GM21390 (cell line): ENCODE measurements around the gene STRADB.
"Not testable (repeated sequence)": the region's sequence is repeated elsewhere in the genome, so short reads cannot be mapped to it uniquely, and the experiment has no call there.

ENCODE experiments used
- ATAC-seq: cut with Tn5 transposase; IDR thresholded peaks from one replicate; pipeline ENCODE4 v1.9.1; 2021; ENCODE audit not compliant: unreplicated experiment

The STRADB gene

GRCh38 chr2:201451292-201452057 is at the start of gene STRADB, which contains the start of gene TRAK2:
TSS of gene STRADB (plus strand) at chr2:201451740. CDS start at chr2:201454841, 3,101 bp downstream.
TSS of gene TRAK2 (minus strand) at chr2:201451458. CDS start at chr2:201420507, 30,951 bp downstream.
- peak; percentile 94 for ATAC-seq

- ATAC-seq, result no peak
Observed at GRCh38 chr2:201401815-201402214, 49.7 kb upstream of the STRADB start.

GRCh38 chr2:201402651-201403562 is 48.6 kb upstream of the STRADB start:
- ATAC-seq, result no peak

- ATAC-seq, result no peak
Observed at GRCh38 chr2:201403880-201404279, 47.7 kb upstream of the STRADB start.

GRCh38 chr2:201404699-201405280 is 46.8 kb upstream of the STRADB start:
- ATAC-seq, result no peak

- no peak for ATAC-seq
Observed at GRCh38 chr2:201406077-201406662, 45.4 kb upstream of the STRADB start.

GRCh38 chr2:201407265-201407664 is 44.3 kb upstream of the STRADB start:
- ATAC-seq, result no peak

- ATAC-seq, result no peak
Observed at GRCh38 chr2:201408931-201409330, 42.6 kb upstream of the STRADB start.

GRCh38 chr2:201411421-201411820 is 40.1 kb upstream of the STRADB start:
- no peak for ATAC-seq

- ATAC-seq, result no peak
Observed at GRCh38 chr2:201413143-201413542, 38.4 kb upstream of the STRADB start.

- peak; percentile 12 for ATAC-seq
Observed at GRCh38 chr2:201413552-201413951, 38.0 kb upstream of the STRADB start.

- ATAC-seq, result peak; percentile 83
Observed at GRCh38 chr2:201414099-201415023, 37.2 kb upstream of the STRADB start.

GRCh38 chr2:201415149-201415548 is 36.4 kb upstream of the STRADB start:
- ATAC-seq, result no peak

- ATAC-seq, result no peak
Observed at GRCh38 chr2:201419057-201419635, 32.4 kb upstream of the STRADB start.

- no peak for ATAC-seq
Observed at GRCh38 chr2:201419986-201420385, 31.6 kb upstream of the STRADB start.

GRCh38 chr2:201420442-201421113 is 31.0 kb upstream of the STRADB start:
- no peak for ATAC-seq

- ATAC-seq, result no peak
Observed at GRCh38 chr2:201425952-201426351, 25.6 kb upstream of the STRADB start.

- ATAC-seq, result not testable (repeated sequence)
Observed at GRCh38 chr2:201428366-201428765, 23.2 kb upstream of the STRADB start.

GRCh38 chr2:201429835-201430234 is 21.7 kb upstream of the STRADB start:
- not testable (repeated sequence) for ATAC-seq
